ENCODE data around the gene STK40. TPM values are rescaled to one million over a fixed set of nuclear protein-coding genes. Genes with fewer than 3 reads are reported as not detected.

Gene STK40
- total and polyA plus RNA-seq, 9 donors = 22.9 to 104 (median 67.6) TPM

DNA sequence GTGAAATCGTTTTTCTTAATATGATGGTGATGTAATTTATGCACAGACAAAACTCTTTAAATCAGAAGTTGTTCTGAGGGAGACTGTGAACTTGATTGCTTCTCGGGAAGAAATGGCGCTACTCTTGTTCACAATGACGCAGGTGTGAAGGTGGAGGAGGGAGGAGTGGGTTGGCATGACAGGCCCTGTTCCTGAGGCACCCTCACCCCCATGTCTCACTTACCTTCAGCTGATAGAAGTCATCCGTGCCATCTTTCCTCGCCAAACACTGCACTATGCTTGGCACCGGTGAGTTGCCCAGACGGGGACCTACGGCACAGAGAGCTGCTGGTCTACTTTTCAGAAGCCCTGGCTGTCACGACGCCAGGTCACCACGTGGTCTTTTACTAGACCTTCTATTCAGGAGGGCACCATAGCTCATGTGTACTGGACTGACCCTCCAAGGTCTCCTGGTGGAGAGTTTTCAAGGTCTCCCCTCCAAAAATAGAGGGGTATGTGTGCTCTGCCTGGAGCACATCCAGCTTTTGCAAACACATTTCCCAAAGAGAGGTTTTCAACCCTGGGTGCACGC, 27.1 kb downstream of the STK40 start:
- intact Hi-C loops (cut with DNase I) = no loop called here

DNA sequence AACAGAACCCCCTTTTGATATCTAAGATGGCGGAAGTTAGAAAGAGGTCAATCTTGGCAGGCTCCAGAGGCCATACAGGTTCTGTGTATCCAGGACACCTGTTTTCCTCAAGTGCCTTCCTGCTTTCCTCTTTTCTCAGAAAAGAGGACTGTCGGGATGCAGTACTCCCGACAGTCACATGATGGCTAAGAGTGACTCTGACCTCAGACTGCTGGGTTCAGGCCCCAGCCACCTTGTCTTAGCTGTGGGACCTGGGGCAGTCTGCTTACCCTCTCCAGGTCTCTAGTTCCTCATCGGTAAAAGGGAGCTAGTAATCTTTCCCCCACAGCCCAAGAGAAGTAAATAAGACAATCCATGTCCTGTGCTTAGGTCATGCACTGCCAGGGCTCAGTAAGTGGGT, 29.9 kb downstream of the STK40 start:
- TF ChIP-seq, protein P1, sequence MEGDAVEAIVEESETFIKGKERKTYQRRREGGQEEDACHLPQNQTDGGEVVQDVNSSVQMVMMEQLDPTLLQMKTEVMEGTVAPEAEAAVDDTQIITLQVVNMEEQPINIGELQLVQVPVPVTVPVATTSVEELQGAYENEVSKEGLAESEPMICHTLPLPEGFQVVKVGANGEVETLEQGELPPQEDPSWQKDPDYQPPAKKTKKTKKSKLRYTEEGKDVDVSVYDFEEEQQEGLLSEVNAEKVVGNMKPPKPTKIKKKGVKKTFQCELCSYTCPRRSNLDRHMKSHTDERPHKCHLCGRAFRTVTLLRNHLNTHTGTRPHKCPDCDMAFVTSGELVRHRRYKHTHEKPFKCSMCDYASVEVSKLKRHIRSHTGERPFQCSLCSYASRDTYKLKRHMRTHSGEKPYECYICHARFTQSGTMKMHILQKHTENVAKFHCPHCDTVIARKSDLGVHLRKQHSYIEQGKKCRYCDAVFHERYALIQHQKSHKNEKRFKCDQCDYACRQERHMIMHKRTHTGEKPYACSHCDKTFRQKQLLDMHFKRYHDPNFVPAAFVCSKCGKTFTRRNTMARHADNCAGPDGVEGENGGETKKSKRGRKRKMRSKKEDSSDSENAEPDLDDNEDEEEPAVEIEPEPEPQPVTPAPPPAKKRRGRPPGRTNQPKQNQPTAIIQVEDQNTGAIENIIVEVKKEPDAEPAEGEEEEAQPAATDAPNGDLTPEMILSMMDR (IDR thresholded peaks at IDR 0.05) = no peak
- no peak for TF ChIP-seq EP300 (IDR thresholded peaks at IDR 0.05)
- no peak for TF ChIP-seq POLR2A (IDR thresholded peaks at IDR 0.05)
- no peaks in the 10 kb centered on the region for H3K27me3 ChIP-seq
- WGBS, 3 donors = 73 to 85% (median 75%) methylated on average over 4 of the region's 4 CpGs
- H3K36me3 ChIP-seq = no peaks in the 10 kb centered on the region
- H3K4me1 ChIP-seq (ENCODE audit: insufficient read depth) = peaks cover 13% of the 10 kb centered on the region
- H3K9me3 ChIP-seq = no peaks in the 10 kb centered on the region
- no peak overlapping the region for H3K27ac ChIP-seq
- intact Hi-C loops (cut with DNase I) = no loop called here
- H3K4me3 ChIP-seq = no peak overlapping the region
- no peak for DNase-seq

More for the DNA sequence above, 27.1 kb downstream of the STK40 start:
- Histone ChIP-seq H3K27me3 (no peaks in the 10 kb centered on the region), H3K36me3 (no peaks in the 10 kb centered on the region), H3K4me1 (ENCODE audit: insufficient read depth) (peaks cover 7% of the 10 kb centered on the region), H3K9me3 (no peaks in the 10 kb centered on the region), H3K27ac (no peak overlapping the region), H3K4me3 (no peak overlapping the region)
- TF ChIP-seq POLR2A (IDR thresholded peaks at IDR 0.05) = no peak
- TF ChIP-seq, protein P1 (IDR thresholded peaks at IDR 0.05) = no peak
- TF ChIP-seq EP300 (IDR thresholded peaks at IDR 0.05) = no peak
- peak in 2 of 5 donors; percentile 46 to 68 for DNase-seq
- WGBS, 3 donors = 46 to 72% (median 54%) methylated on average over 13 of the region's 13 CpGs

DNA sequence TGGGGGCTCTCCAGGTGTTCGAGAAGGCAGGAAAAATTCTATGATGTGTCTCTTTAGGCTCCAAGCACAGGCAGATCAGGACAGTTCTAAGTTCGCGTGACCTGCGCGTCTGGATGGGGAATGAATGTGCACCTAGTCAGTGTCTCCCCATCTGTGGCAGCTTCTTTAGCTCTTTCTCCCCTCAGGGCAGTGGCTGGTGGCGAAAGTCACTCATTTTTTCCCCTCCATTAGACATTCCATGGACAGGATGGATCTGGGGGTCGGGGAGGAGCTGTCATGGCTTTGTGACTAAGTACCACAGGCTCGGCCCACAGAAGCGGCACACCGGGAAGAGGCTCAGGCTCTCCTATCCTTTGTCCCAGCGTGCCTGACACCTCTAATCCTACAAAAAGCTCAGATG, 31.2 kb downstream of the STK40 start:
- Histone ChIP-seq H3K27ac (no peak overlapping the region), H3K4me3 (no peak overlapping the region), H3K4me1 (ENCODE audit: insufficient read depth) (peaks cover 13% of the 10 kb centered on the region), H3K36me3 (no peaks in the 10 kb centered on the region), H3K27me3 (no peaks in the 10 kb centered on the region), H3K9me3 (no peaks in the 10 kb centered on the region)
- intact Hi-C loops (cut with DNase I) = no loop called here
- TF ChIP-seq EP300 (IDR thresholded peaks at IDR 0.05) (no peak), POLR2A (IDR thresholded peaks at IDR 0.05) (no peak)
- TF ChIP-seq, protein P1 (IDR thresholded peaks at IDR 0.05) = no peak
- no peak for DNase-seq
- WGBS, 3 donors = 85 to 90% (median 88%) methylated on average over 11 of the region's 11 CpGs

DNA sequence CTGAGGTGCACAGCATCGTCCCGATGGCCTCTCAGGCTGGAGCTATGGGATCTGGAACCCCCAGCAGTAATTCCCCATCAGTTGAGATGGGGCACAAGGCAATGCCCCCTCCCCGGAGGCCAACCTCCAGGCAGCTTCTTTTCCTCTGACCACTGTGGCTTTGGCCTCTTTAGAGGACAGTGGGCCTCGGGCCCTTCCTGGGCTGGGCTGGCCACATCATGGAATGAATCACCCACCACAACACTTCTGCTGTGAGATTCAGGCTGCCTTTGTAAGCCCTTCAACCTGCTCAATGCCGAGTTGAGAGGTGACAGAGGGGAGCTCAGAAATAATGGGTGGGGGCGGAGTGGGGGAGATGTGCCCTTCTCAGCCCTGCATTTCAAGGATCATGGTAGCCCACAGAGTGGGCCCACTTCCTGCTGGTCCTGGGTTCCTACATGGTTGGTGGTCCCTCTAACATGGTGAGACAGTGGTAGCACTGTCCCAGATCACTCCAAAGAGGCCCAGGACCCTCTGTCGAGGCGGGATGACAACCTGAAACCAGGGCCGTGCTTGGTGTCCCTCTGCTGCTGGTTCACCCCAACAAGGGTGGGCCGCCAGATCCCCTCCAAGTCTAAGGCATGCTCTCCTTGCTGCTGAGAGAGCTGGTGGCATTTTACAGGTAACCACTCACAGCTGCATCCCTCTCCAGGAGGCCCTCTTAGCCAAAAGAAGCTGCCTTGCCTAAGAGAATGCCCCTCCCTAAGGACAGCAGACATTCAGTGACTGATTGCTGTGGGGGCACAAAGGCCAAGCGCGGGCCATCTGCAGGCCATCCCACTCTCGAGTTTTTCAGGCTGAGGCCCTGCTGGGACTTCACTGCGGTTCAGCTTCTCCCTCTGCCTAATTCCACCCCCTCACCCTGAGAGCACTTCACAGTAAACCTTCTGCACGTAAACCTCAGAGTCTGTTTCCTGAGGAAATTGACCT, 32.5 kb downstream of the STK40 start:
- 75 to 77% (median 75%) methylated on average over 13 to 15 of the region's 15 CpGs for WGBS, 3 donors
- H3K4me3 ChIP-seq = no peak overlapping the region
- intact Hi-C loops (cut with DNase I) = no loop called here

More for the DNA sequence above, 32.5 kb downstream of the STK40 start:
- Histone ChIP-seq H3K4me1 (ENCODE audit: insufficient read depth) (peaks cover 6% of the 10 kb centered on the region), H3K27ac (no peak overlapping the region), H3K9me3 (no peaks in the 10 kb centered on the region), H3K27me3 (no peaks in the 10 kb centered on the region), H3K36me3 (no peaks in the 10 kb centered on the region)
- TF ChIP-seq EP300 (IDR thresholded peaks at IDR 0.05) (no peak), POLR2A (IDR thresholded peaks at IDR 0.05) (no peak)
- TF ChIP-seq, protein P1 (IDR thresholded peaks at IDR 0.05) = no peak
- DNase-seq = no peak
